Measurements from ENCODE around the gene GNAO1.

Gene GNAO1

DNA sequence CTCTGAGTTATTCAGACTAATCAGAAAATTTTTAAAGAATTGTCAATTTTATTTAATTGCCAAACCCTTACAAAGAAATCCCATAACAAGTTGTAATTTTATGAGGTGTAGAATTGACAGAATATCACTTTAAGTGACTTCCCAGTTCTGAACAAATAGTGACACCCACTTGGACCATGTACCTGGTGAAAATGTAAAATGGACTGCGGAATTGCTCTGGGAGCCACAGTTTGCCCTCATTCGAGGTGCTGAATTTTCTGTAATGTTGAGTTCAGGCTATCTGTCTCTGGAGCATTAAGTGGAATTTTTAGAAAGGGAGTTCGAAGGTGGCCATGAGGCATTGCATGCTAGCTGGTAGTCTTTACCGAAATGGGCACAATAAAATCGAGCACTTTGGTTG, 5.1 kb downstream of the GNAO1 start:
- in situ Hi-C loops (cut with HindIII; ENCODE audit: low pct_ligation_motif_present, low pct_unique_long_range_greater_than_20kb, low sequenced_read_pairs), result no loop called here
- no peak for DNase-seq

DNA sequence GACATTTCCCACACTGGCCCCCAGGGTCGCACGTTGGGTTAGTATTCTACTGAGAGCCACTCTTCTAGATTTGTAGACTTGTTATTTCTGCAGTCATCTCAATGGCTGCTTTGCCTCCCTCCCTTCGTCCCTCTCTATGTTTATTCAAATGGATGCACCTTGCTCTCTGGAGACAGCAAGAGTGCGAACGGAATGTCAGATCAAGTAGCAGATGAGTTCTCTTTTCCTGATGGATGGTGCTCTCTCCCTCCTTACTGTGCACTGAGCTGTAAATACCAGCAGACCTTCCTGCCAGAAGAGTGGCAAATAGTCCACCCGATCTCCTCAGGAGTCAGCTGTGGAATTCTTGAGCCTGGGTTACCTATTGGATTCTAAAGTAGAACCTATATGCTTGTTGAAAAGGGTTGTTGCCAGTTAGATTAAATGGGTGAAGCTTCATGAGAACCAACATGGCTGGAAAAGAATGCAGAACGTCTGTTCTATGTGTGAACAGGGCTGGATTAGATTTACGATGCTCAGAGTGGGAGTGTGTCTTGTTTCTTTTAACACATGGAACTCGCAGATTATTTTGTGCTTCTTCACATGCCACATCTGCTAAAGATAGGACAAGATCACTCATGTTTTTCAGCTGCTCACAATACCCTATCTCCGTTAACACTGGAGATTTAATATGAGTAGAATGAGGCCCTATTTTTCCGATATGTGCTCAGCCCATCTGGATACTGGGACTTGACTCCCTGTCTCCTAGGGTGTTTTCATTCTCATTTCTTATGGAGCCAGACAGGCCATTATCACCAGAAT, 6.1 kb downstream of the GNAO1 start:
- DNase-seq, result no peak
- in situ Hi-C loops (cut with HindIII; ENCODE audit: low pct_ligation_motif_present, low pct_unique_long_range_greater_than_20kb, low sequenced_read_pairs), result no loop called here

DNA sequence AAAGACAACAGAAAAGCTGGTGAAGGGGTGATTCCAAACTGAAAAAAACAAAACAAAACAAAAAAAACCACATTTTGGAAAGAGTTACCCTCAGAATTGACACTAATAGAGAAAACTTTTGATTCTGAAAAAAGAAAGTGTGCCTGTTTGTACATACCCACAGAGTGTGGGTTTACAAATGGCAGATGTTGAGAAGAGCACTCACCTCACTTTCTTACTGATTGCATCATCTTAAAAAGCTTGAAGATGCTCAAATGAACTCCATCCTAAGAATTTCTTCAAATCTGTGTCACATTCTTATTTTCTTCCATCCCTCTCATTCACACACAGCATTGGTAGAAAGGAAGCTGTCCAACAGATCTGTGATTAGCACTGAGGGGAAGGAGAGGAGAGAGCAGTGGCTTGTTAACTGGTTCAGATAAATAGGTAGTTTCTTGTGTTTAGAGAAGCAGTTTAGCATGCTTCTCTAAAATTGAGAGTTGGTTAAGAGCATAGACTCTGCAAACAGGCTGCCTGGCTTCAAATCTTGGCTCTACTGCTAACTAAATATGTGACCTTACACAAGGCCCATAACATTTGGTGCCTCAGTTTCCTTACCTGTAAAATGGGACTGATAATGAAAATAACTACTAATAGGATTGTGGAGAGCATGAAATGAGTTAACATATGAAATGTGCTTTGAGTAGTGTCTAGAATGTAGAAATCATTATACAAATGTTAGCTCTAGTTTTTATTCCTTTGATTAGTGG, 6.9 kb downstream of the GNAO1 start:
- in situ Hi-C loops (cut with HindIII; ENCODE audit: low pct_ligation_motif_present, low pct_unique_long_range_greater_than_20kb, low sequenced_read_pairs), result no loop called here
- no peak for DNase-seq

DNA sequence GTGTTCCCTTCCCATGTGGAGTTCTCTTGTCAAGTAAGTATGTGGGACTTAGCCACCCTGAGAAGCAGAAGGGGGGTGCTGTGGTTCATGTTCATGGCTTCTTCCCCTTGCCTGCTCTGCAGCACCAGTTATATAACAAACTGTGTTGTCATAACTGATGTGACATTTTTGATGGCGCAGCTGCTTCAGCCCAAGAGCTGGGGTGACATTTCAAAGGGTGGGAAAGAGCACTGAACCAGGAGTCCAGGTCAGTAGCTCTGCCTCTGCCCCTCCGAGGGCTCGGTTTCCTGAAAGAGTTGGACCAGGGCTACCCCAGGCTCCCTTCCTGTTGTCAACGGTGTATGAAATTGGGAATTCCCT, 7.4 kb downstream of the GNAO1 start:
- in situ Hi-C loops (cut with HindIII; ENCODE audit: low pct_ligation_motif_present, low pct_unique_long_range_greater_than_20kb, low sequenced_read_pairs), result no loop called here
- DNase-seq, result no peak

DNA sequence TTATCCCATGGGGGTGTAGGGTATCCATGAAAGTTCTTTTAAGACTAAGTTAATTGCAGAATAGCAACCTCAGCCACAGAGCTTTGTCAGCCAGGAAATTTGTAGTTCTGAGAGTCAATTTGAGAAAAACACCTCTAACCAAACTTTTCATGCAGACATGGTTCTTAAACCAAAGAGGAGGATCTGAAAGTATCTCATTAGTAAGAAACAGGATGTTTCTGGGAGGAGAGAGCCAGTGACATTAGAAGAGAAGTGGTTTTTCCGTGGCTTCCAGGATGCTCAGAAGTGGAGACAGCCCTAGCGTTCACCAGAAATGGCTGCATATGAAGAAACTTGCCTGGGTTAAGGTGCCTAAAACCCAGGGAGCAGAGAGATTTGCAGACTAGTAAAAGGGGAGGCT, 7.9 kb downstream of the GNAO1 start:
- in situ Hi-C loops (cut with HindIII; ENCODE audit: low pct_ligation_motif_present, low pct_unique_long_range_greater_than_20kb, low sequenced_read_pairs), result no loop called here

GRCh38 chr16:56201030-56201429, 9.7 kb downstream of the GNAO1 start:
- in situ Hi-C loops (cut with HindIII; ENCODE audit: low pct_ligation_motif_present, low pct_unique_long_range_greater_than_20kb, low sequenced_read_pairs), result no loop called here
- DNase-seq, result no peak

More for the DNA sequence above, 7.9 kb downstream of the GNAO1 start:
- no peak for DNase-seq

GRCh38 chr16:56202036-56202435, 10.7 kb downstream of the GNAO1 start:
- DNase-seq, result peak; percentile 28
- in situ Hi-C loops (cut with HindIII; ENCODE audit: low pct_ligation_motif_present, low pct_unique_long_range_greater_than_20kb, low sequenced_read_pairs), result no loop called here

- in situ Hi-C loops (cut with HindIII; ENCODE audit: low pct_ligation_motif_present, low pct_unique_long_range_greater_than_20kb, low sequenced_read_pairs), result no loop called here
Measured at GRCh38 chr16:56203052-56203451, 11.8 kb downstream of the GNAO1 start.

DNA sequence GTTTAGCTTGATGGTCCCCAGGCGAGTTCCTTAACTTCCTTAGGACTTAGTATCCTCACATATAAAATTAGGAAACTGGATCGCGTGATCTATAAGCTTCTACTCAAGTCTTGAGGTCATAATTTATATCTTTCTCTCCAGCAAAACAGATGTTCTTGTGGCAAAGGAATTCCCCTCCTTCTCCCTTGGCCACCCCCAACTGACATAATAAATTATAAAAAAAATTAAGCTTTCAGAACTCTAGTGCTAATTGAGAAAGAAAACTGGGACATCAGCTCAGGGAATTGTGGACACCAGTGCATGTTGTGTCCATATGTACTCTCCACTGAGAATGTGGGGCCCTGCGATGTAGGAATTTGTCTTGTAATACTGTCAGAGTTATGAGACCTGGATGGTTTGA, 13.5 kb downstream of the GNAO1 start:
- DNase-seq, result no peak
- in situ Hi-C loops (cut with HindIII; ENCODE audit: low pct_ligation_motif_present, low pct_unique_long_range_greater_than_20kb, low sequenced_read_pairs), result no loop called here

More at GRCh38 chr16:56203052-56203451, 11.8 kb downstream of the GNAO1 start:
- peak; percentile 79 for DNase-seq

DNA sequence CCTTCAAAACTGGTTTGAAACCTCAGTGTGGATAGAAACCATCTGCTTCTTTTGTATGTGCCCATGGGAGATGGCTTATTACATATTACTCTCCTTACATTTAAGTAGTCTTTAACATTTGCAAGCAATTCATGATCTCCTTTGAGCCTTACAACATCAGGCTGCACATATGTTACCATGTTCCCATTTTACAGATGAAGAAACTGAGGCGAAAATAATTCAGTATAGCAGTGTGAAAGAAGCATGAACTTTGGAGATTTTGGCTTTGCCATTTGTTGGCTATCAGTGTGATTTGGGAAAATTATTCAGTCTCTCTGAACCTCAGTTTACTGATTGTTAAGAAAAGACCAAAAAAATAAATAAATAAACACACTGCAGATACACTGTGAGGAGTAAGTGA, 15.7 kb downstream of the GNAO1 start:
- no peak for DNase-seq
- in situ Hi-C loops (cut with HindIII; ENCODE audit: low pct_ligation_motif_present, low pct_unique_long_range_greater_than_20kb, low sequenced_read_pairs), result no loop called here

DNA sequence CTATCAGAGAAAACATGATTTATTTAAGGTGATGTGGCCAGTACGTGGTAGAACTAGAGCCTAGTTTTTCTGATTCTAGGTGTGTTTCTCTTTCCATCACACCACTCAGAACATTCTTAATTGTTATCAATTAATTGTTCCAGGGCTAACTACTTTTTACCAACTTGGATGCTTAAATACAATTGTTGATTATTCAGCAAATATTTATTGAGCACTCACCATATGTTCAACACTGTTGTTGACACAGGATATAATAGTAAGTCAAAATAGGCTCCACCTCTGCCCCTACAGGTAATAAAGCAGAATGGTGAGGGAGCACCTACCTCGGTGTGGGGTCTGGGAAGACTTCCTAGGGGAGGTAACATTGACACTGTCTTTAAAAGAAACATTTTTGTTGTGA, 16.1 kb downstream of the GNAO1 start:
- in situ Hi-C loops (cut with HindIII; ENCODE audit: low pct_ligation_motif_present, low pct_unique_long_range_greater_than_20kb, low sequenced_read_pairs), result no loop called here
- DNase-seq, result no peak

GRCh38 chr16:56211435-56211981, 20.2 kb downstream of the GNAO1 start:
- DNase-seq, result no peak

DNA sequence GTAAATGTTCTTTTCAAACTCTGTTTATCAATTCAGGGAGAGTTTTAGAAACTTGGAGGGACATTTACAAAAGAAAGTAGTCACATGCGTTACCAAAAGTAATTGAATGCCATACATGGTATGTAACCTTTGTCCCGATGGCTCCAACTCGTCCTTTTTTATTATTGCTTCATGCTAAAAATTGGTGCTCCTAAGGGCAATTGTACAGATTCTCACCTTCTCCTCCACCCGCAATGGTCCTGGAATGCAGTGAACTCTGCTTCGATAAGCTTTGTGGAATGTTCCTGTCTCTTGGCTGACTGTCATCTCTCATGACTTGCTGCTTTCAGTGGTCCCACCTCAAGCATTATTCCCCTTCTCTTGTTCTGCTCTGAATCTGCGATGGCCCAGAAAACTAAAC, 20.9 kb downstream of the GNAO1 start:
- no peak for DNase-seq
- in situ Hi-C loops (cut with HindIII; ENCODE audit: low pct_ligation_motif_present, low pct_unique_long_range_greater_than_20kb, low sequenced_read_pairs), result no loop called here

More at GRCh38 chr16:56211435-56211981, 20.2 kb downstream of the GNAO1 start:
- in situ Hi-C loops (cut with HindIII; ENCODE audit: low pct_ligation_motif_present, low pct_unique_long_range_greater_than_20kb, low sequenced_read_pairs), result no loop called here

- in situ Hi-C loops (cut with HindIII; ENCODE audit: low pct_ligation_motif_present, low pct_unique_long_range_greater_than_20kb, low sequenced_read_pairs), result no loop called here
- no peak for DNase-seq
Measured at GRCh38 chr16:56221995-56222394, 30.7 kb downstream of the GNAO1 start.

DNA sequence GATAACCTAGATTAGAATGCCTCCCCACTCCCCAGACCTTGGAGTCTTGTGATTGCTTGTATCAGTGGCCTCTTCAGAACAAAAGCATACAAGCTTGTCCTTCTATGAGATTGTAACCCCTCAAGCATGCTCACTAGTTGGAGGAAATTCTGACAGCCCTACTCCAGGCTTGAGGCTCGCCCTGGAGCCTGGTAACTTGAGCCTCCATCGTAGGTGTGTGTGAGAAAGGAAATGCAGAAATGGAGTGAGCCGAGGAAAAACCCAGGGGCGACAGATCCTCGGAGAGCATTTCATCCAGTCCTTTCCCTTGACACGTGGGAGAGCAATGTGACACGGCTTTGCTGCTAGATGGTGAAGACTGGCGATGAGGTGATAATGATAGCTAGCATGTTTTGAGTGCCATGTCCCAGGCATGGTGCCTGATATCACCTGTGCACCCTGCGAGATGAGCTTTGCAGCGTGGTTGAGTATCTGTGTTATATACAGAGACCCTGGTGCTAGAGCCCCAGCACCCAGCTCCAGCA, 31.2 kb downstream of the GNAO1 start:
- DNase-seq, result no peak
- in situ Hi-C loops (cut with HindIII; ENCODE audit: low pct_ligation_motif_present, low pct_unique_long_range_greater_than_20kb, low sequenced_read_pairs), result no loop called here

DNA sequence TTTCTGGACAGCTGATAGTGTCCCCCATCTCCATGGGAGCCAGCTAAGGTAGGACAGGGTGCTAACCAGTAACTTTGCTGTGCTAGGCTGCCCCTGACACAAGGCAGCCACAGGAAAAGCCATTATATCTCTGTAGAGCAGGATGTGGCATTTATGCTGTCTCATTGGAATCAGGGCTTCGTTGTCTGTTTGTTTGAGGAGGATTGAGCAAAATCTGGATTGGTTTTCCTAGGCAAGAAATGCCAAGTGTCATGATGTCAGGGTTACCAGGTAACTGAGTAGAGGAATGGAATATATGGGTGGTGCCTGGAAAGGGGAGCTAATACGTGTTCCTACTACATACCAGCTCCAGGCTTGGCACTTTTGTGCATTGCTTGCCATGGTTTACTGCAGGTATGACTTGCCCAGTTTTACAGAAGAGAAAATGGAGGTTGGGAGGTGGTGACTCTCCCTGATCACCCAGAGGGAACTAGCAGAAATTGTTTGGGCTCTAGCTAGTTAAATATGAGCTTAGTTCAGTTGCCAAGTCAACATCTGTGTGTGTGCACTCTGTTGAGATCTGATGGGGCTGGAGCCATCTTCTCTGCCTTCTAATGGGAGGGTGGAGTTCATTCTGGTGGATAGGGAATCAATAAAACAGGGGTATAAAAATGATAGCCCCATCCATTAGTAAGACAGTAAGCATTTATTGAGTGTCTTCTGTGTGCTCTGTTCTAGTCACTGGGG, 33.9 kb downstream of the GNAO1 start:
- in situ Hi-C loops (cut with HindIII; ENCODE audit: low pct_ligation_motif_present, low pct_unique_long_range_greater_than_20kb, low sequenced_read_pairs), result no loop called here
- no peak for DNase-seq

DNA sequence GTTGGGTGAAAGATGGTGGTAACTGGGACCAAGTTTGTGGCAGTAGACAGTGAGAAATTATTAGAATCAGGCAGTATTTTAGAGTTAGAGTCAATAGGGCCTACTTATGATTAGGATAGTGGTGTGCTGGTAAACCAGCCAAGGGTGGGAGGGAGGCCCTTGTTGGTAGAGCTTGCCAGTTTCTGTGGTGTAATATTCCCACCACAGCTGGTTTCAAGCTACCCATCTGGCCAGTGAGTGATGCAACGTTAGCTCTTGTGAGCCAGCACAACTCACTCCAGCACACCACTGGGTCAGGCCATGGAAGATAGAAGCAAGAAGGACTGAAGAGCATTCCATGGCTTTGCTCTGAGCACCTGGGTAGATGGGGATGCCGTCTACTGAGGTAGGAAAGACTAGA, 34.9 kb downstream of the GNAO1 start:
- no peak for DNase-seq
- in situ Hi-C loops (cut with HindIII; ENCODE audit: low pct_ligation_motif_present, low pct_unique_long_range_greater_than_20kb, low sequenced_read_pairs), result no loop called here

DNA sequence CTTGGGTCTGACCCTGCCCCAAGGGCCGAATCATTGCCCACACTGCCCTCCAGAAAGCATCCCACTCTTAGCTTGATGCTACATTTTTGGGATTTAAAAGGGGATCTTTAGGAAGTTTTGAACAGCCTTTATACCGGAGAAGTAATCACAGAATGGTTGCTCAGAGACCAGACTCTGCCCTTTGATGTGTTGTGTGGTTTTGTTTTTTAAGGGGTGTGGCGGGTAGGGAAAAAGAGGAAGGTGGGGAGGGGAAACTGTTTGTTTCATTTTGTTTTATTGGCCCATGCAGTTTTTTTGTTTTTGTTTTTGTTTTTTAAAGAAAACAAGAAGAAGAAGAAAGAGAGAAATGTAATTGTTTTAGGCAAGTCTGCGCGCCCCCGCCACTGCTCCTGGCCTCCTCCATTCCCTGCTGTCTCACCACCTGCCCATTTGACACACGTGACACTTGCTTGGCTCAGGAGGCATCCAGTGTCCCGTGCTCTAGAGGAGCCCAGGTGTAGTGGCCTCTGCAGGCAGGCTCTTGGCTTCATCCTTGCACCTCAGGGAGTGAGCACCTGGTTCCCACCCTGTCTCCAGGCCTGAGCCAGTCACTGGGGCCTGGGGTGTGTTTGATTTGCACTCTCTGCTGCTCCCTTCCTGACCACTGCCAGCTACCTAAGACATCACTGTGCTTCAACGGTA, 35.7 kb downstream of the GNAO1 start:
- in situ Hi-C loops (cut with HindIII; ENCODE audit: low pct_ligation_motif_present, low pct_unique_long_range_greater_than_20kb, low sequenced_read_pairs), result no loop called here
- DNase-seq, result no peak

Data from ACHN (cell line).